B cell (primary cell): ENCODE results near the gene PNMA8C.

Experiments used
- EZH2 ChIP-seq: IDR thresholded peaks from 2 replicates; pipeline ENCODE4 v1.6.1; 2012; ENCODE audit warnings: borderline replicate concordance, low read depth, mild to moderate bottlenecking, moderate library complexity, low read length; ENCODE audit not compliant: insufficient read depth, poor library complexity, severe bottlenecking
- TF ChIP-seq, protein P1 (sequence below): fragments of 200-600 bp; IDR thresholded peaks from one replicate; pipeline ENCODE4 v1.8.0; 2022; ENCODE audit warnings: antibody characterized with exemption, mild to moderate bottlenecking

DNA sequence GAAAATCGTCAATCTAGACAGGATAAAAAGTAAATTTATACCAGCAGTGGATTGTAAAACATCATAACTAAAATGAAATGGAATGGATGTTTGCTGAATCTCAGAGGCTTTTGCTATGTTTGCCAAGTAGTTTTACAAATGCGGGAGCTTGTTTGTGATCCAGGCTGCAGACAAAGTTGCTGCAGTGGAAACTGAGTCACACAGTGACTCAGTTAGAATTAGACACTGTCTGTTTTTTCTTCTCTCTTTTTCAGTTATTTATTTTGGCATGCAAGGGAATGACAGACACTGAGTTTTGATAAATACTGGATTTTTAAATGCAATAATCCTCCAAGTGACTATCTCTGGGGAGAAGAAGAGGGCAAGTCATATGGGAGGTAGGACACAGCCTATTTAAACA is 47.2 kb upstream of the PNMA8C start:
- TF ChIP-seq, protein P1, sequence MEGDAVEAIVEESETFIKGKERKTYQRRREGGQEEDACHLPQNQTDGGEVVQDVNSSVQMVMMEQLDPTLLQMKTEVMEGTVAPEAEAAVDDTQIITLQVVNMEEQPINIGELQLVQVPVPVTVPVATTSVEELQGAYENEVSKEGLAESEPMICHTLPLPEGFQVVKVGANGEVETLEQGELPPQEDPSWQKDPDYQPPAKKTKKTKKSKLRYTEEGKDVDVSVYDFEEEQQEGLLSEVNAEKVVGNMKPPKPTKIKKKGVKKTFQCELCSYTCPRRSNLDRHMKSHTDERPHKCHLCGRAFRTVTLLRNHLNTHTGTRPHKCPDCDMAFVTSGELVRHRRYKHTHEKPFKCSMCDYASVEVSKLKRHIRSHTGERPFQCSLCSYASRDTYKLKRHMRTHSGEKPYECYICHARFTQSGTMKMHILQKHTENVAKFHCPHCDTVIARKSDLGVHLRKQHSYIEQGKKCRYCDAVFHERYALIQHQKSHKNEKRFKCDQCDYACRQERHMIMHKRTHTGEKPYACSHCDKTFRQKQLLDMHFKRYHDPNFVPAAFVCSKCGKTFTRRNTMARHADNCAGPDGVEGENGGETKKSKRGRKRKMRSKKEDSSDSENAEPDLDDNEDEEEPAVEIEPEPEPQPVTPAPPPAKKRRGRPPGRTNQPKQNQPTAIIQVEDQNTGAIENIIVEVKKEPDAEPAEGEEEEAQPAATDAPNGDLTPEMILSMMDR: no peak
- TF ChIP-seq EZH2: no peak
